GM12873 (cell line): ENCODE measurements around the gene ZBTB37.

ENCODE experiments used
- TF ChIP-seq, protein P1 (sequence below): IDR thresholded peaks from 2 replicates; pipeline ENCODE4 v1.5.1; 2012; ENCODE audit warnings: low read depth, mild to moderate bottlenecking, moderate library complexity, low read length, control low read depth; ENCODE audit not compliant: insufficient read depth; ENCODE audit errors: missing control alignments

Gene ZBTB37

DNA sequence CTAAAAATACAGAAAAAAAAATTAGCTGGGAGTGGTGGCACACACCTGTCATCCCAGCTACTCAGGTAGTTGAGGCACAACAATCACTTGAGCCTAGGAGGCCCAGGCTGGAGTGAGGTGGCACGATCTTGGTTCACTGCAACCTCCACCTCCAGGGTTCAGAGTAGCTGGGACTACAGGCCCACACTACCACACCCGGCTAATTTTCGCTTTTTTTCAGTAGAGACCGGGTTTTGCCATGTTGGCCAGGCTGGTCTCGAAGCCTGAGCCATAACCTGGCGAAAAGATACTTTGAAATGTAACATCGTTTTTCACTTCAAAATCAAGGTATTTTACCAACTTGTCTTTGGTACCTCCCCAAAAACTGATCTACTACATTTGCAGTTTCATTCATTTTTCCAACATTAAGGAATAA lies 6.4 kb upstream of the ZBTB37 start:
- TF ChIP-seq, protein P1, sequence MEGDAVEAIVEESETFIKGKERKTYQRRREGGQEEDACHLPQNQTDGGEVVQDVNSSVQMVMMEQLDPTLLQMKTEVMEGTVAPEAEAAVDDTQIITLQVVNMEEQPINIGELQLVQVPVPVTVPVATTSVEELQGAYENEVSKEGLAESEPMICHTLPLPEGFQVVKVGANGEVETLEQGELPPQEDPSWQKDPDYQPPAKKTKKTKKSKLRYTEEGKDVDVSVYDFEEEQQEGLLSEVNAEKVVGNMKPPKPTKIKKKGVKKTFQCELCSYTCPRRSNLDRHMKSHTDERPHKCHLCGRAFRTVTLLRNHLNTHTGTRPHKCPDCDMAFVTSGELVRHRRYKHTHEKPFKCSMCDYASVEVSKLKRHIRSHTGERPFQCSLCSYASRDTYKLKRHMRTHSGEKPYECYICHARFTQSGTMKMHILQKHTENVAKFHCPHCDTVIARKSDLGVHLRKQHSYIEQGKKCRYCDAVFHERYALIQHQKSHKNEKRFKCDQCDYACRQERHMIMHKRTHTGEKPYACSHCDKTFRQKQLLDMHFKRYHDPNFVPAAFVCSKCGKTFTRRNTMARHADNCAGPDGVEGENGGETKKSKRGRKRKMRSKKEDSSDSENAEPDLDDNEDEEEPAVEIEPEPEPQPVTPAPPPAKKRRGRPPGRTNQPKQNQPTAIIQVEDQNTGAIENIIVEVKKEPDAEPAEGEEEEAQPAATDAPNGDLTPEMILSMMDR = no peak

DNA sequence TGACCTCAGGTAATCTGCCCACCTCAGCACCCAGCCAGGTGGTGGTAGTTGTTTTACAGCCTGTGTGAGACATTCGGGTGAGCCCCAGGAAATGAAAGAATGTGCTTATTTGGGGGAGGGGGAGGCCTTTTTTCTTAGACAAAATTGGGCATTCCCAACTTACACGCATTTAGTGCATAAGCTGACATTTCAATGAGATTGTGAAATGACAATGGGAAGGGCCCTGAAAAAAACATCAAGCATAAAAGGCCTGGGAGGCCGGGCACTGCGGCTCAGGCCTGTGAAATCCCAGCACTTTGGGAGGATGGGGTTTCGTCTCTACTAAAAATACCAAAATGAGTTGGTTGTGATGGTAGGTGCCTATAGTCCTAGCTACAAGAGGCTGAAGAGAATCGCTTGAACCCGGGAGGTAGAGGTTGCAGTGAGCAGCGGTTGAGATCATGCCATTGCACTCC lies 5.4 kb upstream of the ZBTB37 start:
- TF ChIP-seq, protein P1 = no peak

DNA sequence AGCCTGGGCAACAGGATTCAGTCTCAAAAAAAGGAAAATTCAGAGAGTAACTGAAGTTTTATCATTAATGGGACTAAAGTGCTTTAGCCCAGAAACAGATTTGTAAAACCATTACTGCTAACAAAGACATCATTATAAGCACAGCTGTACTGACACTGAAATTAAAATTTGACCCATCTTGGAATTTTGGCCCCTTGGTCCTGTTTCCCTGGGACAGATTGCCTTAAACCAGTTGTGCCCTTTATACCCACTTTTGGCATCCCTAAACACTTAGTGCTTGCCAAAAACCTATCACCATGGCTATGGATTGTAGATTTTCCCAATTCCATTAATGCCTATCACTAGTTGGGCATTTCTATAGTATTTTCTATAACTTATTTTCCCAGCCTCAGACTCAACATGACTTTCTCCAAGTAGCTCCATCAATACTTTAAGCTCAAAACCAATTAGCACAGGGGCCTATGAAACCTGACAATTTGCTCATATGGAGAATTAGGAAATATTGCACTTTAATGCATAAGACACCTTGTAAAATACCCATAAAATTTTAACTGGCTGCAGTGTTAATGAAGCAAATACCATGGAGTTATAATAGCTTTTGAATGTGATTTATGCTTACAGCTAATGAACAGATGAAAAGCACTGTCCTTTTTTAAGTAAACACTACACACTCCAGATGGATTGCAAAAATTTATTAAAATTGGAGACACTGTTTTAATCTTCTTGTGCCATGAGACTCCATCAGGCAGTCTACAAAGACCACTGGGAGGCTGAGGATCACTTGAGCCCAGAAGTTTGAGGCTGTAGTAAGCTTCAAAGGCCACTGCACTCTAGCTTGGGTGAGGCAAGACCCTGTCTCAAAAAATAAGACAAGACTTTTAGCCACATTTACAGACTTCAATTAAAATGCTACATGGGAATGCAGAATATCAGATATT lies 4.7 kb upstream of the ZBTB37 start:
- TF ChIP-seq, protein P1 = no peak

DNA sequence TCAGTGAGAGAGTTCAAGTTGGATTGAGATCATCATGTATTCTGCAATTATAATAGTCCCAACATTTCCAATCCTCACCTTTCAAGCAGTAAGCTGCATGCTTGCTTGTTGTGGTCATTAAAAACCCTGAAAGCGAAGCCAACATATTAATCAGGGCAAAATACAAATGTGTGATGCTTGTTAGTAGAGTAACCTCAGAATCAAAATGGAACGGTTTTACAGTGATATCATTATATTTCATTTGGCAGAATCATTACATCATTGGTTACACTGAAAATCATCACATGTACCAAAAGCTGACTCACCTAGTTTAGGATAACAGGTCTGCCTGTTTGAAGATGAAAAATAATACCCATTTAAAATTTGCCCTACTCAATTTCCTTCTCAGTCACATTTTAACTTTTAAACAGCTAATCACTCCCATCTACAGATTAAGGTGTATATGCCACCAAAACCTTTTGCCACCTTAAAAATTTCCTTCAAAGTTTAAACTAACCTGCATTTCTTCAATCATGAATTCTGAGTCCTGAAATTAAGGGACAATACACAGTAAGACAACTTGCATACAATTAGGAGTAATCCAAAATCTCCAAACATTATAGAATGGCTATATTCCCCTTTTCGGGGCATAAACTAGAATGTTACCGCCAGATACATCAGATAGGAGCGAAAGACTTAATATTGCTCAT lies 3.9 kb upstream of the ZBTB37 start:
- TF ChIP-seq, protein P1 = no peak

DNA sequence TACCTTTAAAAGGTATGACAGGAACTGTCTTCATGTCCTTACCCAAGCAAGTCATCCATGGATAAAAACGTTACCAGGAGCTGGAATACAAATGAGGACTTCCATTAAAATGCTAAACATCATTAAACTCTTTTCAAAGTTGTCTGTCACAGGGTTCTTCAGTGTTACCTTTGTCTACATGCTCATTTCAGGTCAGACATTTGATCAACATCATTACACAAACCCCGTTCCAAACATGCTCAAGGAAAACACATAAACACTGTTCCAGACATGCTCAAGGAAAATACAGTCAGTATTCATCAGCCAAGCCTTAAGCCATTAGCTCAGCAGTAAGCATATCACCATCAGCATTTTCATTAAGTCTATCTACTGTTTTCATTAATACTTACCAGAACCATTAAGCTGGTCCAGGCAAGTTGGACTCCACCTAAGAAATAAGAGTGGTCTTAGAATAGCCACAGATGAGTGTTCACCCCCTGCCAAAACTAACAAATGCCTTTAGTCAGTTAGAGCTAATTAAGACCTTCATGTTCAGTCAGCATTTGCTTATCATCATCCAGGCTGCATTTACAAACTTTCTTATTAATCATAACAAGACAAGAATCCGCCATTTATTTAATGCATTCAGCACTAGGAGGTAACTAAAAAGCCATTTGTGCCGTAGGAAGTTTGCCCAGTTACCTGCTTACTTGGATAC lies 2.6 kb upstream of the ZBTB37 start:
- TF ChIP-seq, protein P1 = no peak

DNA sequence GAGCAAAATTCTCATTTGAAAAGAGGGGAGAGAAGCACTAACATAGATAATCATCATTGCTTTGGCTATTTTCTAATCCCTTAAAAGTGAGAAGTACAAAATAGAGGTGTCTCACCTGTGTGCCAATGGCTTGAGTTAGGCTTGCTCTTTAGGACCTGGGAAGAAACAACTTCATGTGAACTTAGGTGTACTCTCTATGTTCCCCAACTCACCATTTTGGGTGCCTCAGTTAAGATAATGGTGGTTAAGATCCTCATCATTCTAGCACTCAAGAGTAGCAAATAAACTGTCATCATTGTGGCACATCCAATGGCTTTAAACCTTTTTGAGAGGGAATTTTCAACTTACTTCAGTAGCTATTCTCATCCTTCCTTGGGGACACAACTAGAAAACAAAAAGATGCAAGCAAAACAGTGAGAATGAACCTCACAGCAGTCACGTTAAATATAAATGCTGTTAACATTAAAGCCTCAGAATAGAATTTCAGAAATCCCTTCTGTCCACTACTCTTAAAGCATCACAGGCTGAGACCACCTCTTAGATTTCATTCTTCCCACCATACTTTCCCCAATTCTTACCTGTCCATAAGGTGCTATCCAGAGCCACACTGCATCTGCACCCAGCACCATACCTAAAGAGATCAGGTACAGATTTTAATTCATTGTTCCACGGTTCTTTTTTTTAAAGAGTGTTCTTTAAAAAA lies 1.6 kb upstream of the ZBTB37 start:
- TF ChIP-seq, protein P1 = no peak
